Epithelial cell of esophagus (primary cell): ENCODE results near the gene CAV2.

Experiments used
- DNase-seq: peaks from one replicate; pipeline ENCODE4 v3.0.0; 2010; ENCODE audit warnings: low read depth
- H3K4me3 ChIP-seq: 2 replicates; pipeline ENCODE4 v1.5.1; 2011; ENCODE audit warnings: mild to moderate bottlenecking, low read length, control low read depth
- CTCF ChIP-seq: IDR thresholded peaks from 2 replicates; pipeline ENCODE4 v1.5.1; 2011; ENCODE audit warnings: low read depth, mild to moderate bottlenecking, low read length, control low read depth, inconsistent platforms; ENCODE audit not compliant: insufficient read depth; ENCODE audit errors: missing control alignments

The CAV2 gene

DNA sequence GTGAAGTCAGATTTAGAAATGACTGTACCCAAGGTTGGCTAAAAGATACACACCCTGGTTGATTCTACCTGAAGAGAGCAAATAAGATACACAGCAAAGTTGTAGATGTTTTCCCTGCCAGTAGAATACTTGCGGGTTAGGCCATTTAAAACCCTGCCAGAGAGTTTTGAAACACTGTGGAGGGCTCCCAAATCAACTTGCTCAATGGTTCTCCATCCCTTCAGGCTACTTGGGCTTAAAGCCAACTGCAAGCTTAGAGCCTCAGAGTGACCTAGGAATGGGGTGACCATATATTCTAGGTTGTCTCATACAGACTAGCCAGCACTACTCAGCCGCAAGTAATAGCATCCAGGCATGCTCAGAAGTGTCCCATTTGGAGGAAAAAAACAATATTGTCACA, 35.3 kb downstream of the CAV2 start:
- TF ChIP-seq CTCF, result no peak
- H3K4me3 ChIP-seq, result no peak overlapping the region
- no peak for DNase-seq

GRCh38 chr7:116535416-116535815, 35.9 kb downstream of the CAV2 start:
- TF ChIP-seq CTCF, result no peak
- no peak for DNase-seq

GRCh38 chr7:116538138-116538537, 38.6 kb downstream of the CAV2 start:
- no peak for TF ChIP-seq CTCF
- no peak overlapping the region for H3K4me3 ChIP-seq
- no peak for DNase-seq

More at GRCh38 chr7:116535416-116535815, 35.9 kb downstream of the CAV2 start:
- H3K4me3 ChIP-seq, result no peak overlapping the region

DNA sequence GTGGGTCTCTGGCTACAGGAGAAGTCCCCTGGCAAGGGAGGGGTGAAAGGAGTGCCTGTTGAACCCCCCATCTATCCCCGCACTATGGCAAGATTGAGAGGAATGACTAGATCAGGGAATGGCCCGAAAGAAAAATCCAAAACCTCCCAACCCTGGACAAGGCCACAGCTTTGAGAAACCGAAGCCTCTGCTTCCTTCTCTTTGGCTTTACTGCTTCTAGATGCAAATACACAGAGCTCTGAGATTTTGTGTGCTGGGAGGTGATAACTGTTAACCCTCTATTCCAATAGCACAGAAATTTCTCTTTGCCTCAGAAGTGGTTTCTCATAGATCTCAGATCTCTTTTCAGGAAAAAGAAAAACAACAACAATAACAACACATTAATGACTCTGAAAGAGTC, 40.3 kb downstream of the CAV2 start:
- no peak for TF ChIP-seq CTCF
- H3K4me3 ChIP-seq, result no peak overlapping the region
- DNase-seq, result no peak

- DNase-seq, result peak; percentile 25
- TF ChIP-seq CTCF, result no peak
- no peak overlapping the region for H3K4me3 ChIP-seq
These were observed 41.2 kb downstream of the CAV2 start for GRCh38 chr7:116540743-116541142.

- no peak for DNase-seq
- H3K4me3 ChIP-seq, result no peak overlapping the region
- no peak for TF ChIP-seq CTCF
These were observed 42.4 kb downstream of the CAV2 start for GRCh38 chr7:116541951-116542350.

DNA sequence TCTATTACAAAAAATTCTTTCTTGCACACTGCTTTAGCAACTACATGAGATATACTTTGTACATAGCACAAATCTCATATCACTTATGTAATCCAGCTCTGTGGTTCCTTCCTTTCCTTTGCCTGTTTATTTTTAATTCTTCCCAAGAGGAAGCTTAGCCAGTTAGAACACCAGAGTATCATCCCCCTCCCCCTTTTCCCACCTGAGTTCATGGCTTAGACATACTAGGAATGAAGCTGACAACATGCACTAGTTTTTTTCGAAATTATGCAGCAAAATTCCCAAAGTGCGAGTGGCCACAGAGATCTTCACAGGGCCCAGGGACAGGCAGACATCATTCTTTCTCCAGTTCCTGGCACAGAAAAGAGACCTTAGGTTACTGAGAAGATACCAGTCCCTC, 43.1 kb downstream of the CAV2 start:
- no peak overlapping the region for H3K4me3 ChIP-seq
- peak; percentile 31 for DNase-seq
- no peak for TF ChIP-seq CTCF
